ENCODE measurements around the gene NFIA.

Gene NFIA

GRCh38 chr1:61094677-61095469 lies 12.5 kb downstream of the NFIA start:
- peaks cover 31% of the 10 kb centered on the region for H3K36me3 Mint-ChIP-seq (ENCODE audit: low read depth)
- no peak for TF ChIP-seq CTCF (IDR thresholded peaks at IDR 0.05; ENCODE audit: unreplicated experiment in 3 of 3)
- H3K4me3 Mint-ChIP-seq, result peak overlapping the region in 2 of 3 experiments; percentile 2 to 28
- H3K9me3 Mint-ChIP-seq, result no peaks in the 10 kb centered on the region
- H3K4me1 Mint-ChIP-seq, result peaks cover 63% of the 10 kb centered on the region
- peak overlapping the region in 2 of 3 experiments; percentile 64 to 67 for H3K27ac Mint-ChIP-seq
- peaks cover 13% of the 10 kb centered on the region for H3K27me3 Mint-ChIP-seq (ENCODE audit: low read depth)

- H3K27me3 Mint-ChIP-seq (ENCODE audit: low read depth), result peaks cover 10% of the 10 kb centered on the region
- TF ChIP-seq CTCF (IDR thresholded peaks at IDR 0.05; ENCODE audit: unreplicated experiment in 3 of 3), result no peak
Measured at GRCh38 chr1:61095470-61095812, 13.1 kb downstream of the NFIA start.

GRCh38 chr1:61097317-61097716 lies 15.0 kb downstream of the NFIA start:
- Mint-ChIP-seq H3K27ac (peak overlapping the region in 1 of 3 experiments; percentile 9), H3K36me3 (ENCODE audit: low read depth) (peaks cover 23% of the 10 kb centered on the region), H3K4me1 (peaks cover 57% of the 10 kb centered on the region), H3K9me3 (no peaks in the 10 kb centered on the region), H3K4me3 (no peak overlapping the region), H3K27me3 (ENCODE audit: low read depth) (peaks cover 13% of the 10 kb centered on the region)
- TF ChIP-seq CTCF (IDR thresholded peaks at IDR 0.05; ENCODE audit: unreplicated experiment in 3 of 3), result no peak

More at GRCh38 chr1:61095470-61095812, 13.1 kb downstream of the NFIA start:
- Mint-ChIP-seq H3K9me3 (no peaks in the 10 kb centered on the region), H3K4me3 (no peak overlapping the region), H3K27ac (peak overlapping the region in 2 of 3 experiments; percentile 64 to 67), H3K36me3 (ENCODE audit: low read depth) (peaks cover 31% of the 10 kb centered on the region), H3K4me1 (peaks cover 62% of the 10 kb centered on the region)

- no peak overlapping the region for H3K4me3 Mint-ChIP-seq
Measured at GRCh38 chr1:61097722-61098121, 15.4 kb downstream of the NFIA start.

GRCh38 chr1:61098333-61098732 lies 16.0 kb downstream of the NFIA start:
- Mint-ChIP-seq H3K4me3 (no peak overlapping the region), H3K9me3 (no peaks in the 10 kb centered on the region), H3K27me3 (ENCODE audit: low read depth) (peaks cover 12% of the 10 kb centered on the region), H3K27ac (no peak overlapping the region), H3K36me3 (ENCODE audit: low read depth) (peaks cover 19% of the 10 kb centered on the region), H3K4me1 (peaks cover 61% of the 10 kb centered on the region)
- TF ChIP-seq CTCF (IDR thresholded peaks at IDR 0.05; ENCODE audit: unreplicated experiment in 3 of 3), result no peak

More at GRCh38 chr1:61097722-61098121, 15.4 kb downstream of the NFIA start:
- H3K9me3 Mint-ChIP-seq, result no peaks in the 10 kb centered on the region
- TF ChIP-seq CTCF (IDR thresholded peaks at IDR 0.05; ENCODE audit: unreplicated experiment in 3 of 3), result no peak
- H3K27me3 Mint-ChIP-seq (ENCODE audit: low read depth), result peaks cover 13% of the 10 kb centered on the region
- H3K36me3 Mint-ChIP-seq (ENCODE audit: low read depth), result peaks cover 20% of the 10 kb centered on the region
- peak overlapping the region in 1 of 3 experiments; percentile 9 for H3K27ac Mint-ChIP-seq
- peaks cover 57% of the 10 kb centered on the region for H3K4me1 Mint-ChIP-seq

Data from nephron (organoid).